Activated naive CD4-positive, alpha-beta T cell treated with anti-CD3 and anti-CD28 coated beads, Interleukin-2, amount 10 ng/mL, durations not matched to agents 5 hours and 36 hours (primary cell): ENCODE measurements around the gene DNAJB11. TPM values are rescaled to one million over a fixed set of nuclear protein-coding genes. Genes with fewer than 3 reads are reported as not detected.

Experiments
- total RNA-seq, 2 experiments: library from RNA; stranded (reverse); gene quantifications; one replicate each; pipeline ENCODE4 v1.2.3, GENCODE V29; 2021

DNAJB11 gene
- 10 to 100 TPM; 42.0 to 45.6 TPM for total RNA-seq

DNA sequence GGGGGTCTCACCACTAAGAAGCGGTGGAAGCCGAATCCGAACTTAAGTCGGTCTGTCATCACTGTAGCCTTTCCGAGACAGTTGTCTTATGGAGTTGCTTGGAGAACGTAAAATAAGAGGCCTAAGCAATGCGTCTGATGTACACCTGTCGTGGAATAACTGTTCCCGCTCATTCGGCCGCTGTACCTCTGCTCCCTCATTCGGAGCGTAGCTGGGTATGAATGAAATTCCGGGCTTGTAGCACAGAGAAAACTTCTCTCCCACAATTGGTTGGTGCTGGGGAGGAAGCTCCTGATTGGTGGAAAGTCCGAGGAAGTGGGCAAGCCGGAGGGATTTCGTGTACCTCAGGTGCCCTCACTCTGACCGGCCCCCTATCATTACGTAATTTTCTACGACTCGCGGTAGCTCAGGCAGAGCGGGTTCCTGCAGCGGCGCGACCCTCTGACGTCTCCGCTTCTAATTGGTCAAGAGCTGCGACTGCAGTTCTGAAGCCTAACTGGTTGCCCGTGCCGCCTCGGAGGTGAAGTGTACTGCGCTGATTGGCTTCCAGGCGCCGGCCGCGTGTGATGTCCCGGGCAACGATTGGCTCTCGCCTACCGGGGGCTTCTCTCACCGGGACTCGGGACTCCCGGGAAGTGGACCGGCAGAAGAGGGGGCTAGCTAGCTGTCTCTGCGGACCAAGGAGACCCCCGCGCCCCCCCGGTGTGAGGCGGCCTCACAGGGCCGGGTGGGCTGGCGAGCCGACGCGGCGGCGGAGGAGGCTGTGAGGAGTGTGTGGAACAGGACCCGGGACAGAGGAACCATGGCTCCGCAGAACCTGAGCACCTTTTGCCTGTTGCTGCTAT is at the start of gene DNAJB11:
Gene DNAJB11 (plus strand): TSS at position 625 of the 845 bp plus-strand sequence. CDS start 178 bp downstream, at position 803.

GRCh38 chr3:186544281-186544680 is 26.2 kb upstream of the DNAJB11 start, which contains the start of gene CRYGS:
Gene CRYGS (minus strand): TSS chr3:186544380. CDS start chr3:186544326, 54 bp downstream.

DNA sequence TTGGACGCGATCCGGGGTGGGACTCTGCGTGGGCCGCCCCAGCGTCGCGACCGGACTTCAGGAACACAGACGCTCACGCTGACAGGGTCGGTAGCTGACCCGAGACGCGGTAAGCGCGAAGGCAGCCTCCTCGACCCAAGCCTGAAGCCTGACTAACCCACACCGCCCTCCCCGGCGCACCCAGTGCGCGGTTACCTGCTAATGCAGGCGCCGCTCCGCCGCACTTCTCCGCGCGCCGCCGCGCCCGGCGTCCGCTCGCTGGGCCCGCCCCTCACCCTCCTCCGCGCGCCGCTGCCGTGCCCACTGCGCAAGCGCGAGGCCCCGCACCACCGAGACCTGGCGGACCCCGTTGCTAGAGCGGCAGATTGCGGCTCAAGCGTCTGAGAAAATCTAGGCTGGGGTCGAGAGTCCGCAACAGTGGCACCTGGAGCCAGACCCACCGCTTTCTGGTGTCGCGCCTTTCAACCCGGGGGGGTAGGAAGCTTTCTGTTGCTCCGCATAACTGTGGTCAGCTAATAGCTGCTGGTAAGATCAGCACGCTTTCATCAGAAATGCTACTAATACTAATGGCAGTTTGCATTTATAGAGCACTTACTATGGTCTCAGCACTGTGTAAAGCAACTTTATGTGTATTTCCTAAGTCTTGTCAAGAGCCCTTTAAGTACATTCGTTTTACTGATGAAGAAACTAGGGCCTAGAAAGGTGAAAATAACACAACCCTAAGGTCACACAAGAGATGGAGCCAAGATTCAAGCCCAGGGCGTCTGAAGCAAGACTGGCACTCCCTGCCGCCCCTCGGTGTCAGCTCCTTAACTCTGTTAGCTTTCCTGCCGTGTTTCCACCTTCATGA is 3.2 kb upstream of the DNAJB11 start, which contains the start of gene TBCCD1:
Gene TBCCD1 (minus strand): TSS at position 268 of the 850 bp plus-strand sequence. CDS start 3,010 bp downstream, outside the sequence.

DNA sequence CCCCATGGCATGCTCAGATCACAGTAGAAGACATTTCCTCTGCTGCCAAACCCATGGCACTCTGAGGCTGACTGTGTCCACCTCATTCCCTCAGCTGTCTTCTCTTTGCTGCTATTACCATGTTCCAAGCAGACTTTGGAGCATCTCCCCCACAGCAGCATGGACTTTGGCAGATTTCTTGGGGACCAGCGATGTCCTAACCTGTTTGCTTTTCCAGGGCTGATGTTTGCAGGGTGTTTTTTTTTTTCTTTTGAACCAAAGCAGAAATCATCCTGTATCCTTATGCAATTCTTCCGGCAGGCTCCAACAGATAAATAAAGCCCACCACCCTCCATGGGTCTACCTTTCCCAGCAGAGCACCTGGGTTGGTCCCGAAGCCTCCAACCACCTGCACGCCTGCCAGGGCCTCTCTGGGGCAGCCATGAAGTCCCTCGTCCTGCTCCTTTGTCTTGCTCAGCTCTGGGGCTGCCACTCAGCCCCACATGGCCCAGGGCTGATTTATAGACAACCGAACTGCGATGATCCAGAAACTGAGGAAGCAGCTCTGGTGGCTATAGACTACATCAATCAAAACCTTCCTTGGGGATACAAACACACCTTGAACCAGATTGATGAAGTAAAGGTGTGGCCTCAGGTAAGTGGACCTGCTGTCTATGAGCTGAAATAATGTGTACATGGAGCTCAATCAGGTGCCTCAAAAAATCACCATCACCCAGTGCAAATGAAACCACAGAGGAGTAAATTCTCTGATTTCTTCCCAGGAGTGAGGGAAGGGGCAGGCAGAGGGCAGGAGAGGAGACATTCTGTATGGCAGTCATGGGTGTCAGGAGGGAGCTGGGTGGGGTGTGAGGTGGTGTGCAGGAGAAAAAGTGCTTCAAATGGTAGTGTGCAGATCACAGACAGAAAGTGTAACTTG is 42.5 kb downstream of the DNAJB11 start, which contains the start of gene AHSG:
Gene AHSG (plus strand): TSS at position 340 of the 916 bp plus-strand sequence. CDS start 82 bp downstream, at position 422.

Other genes with a start within 250 kb of the DNAJB11 start
- under 1 TPM; 0.10 to 0.29 TPM for gene DGKG, start 208.5 kb upstream of the DNAJB11 start, total RNA-seq
- 1 to 10 TPM; 4.3 to 5.6 TPM for gene CRYGS, start 26.3 kb upstream of the DNAJB11 start, total RNA-seq
- 10 to 100 TPM; 13.1 to 14.4 TPM for gene TBCCD1, start 3.4 kb upstream of the DNAJB11 start, total RNA-seq
- gene AHSG, start 42.3 kb downstream of the DNAJB11 start, total RNA-seq = not detected
- not detected for gene FETUB, start 69.7 kb downstream of the DNAJB11 start, total RNA-seq
- gene HRG, start 95.3 kb downstream of the DNAJB11 start, total RNA-seq = not detected
- not detected for gene KNG1, start 146.6 kb downstream of the DNAJB11 start, total RNA-seq
- gene EIF4A2, start 212.9 kb downstream of the DNAJB11 start, total RNA-seq = 100 to 1,000 TPM; 392 to 397 TPM
- gene RFC4, start 235.8 kb downstream of the DNAJB11 start, total RNA-seq = 10 to 100 TPM; 54.7 to 58.5 TPM